ENCODE measurements around the gene FCHSD2.

- TF ChIP-seq POLR2AphosphoS5 (IDR thresholded peaks at IDR 0.05) (no peak), CTCF (IDR thresholded peaks at IDR 0.05 in 8 of 11, conservative IDR thresholded peaks at IDR 0.05 in 3 of 11) (no peak)
These were observed 71.5 kb downstream of the FCHSD2 start for GRCh38 chr11:73070653-73071052.
